T-helper 2 cell treated with Interferon-gamma antibody and Interleukin-4, amounts not matched to agents 100 ng/mL and 5 ng/mL, for 36 hours (primary cell): ENCODE results near the gene GNAL. TPM values are rescaled to one million over a fixed set of nuclear protein-coding genes. Genes with fewer than 3 reads are reported as not detected.
"Not testable (repeated sequence)": the region's sequence is repeated elsewhere in the genome, so short reads cannot be mapped to it uniquely, and the experiment has no call there.

Source experiments
- intact Hi-C: fragments of 100-400 bp; cut with micrococcal nuclease; formaldehyde crosslinking; loops from one replicate; pipeline ENCODE4 v1.15.1; 2023
- total RNA-seq: library from RNA; stranded (reverse); gene quantifications from 2 replicates; pipeline ENCODE4 v1.2.3, GENCODE V29; 2022

GNAL gene
- total RNA-seq: 0.39 and 0.41 TPM in 2 replicates

GRCh38 chr18:11688972-11689668 is at the start of gene GNAL:
TSS of gene GNAL (plus strand) at chr18:11689264. CDS start at chr18:11689564, 300 bp downstream.
- intact Hi-C loops: no loop called here

GRCh38 chr18:11647310-11647709 is 41.8 kb upstream of the GNAL start:
- intact Hi-C loops: not testable (repeated sequence)

DNA sequence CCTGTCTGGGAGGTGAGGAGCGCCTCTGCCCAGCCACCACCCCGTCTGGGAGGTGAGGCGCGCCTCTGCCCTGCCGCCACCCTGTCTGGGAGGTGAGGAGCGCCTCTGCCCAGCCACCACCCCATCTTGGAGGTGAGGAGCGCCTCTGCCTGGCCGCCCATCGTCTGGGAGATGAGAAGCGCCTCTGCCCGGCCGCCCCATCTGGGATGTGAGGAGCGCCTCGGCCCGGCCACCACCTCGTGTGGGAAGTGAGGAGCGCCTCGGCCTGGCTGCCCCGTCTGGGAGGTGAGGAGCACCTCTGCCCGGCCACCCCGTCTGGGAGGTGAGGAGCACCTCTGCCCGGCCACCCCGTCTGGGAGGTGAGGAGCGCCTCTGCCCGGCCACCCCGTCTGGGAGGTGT is 41.3 kb upstream of the GNAL start:
- intact Hi-C loops: not testable (repeated sequence)

DNA sequence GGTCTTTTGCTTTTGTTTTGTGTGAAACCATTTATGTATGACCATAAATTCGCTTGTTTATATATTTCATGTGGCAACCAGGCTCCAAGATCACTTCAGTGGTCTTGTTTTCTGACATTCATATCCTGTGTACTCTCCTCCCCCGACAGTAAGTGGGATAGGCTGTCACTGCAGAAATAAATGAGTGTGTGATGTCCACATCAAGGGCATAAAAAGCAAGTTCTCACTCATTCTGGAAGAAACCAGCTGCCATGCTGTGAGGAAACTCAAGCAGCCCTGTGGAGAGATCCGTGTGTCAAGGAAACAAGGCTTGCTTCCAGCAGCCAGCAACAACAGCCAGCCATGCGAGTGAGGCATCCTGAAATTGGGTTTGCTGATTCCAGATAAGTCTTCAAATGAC is 39.2 kb upstream of the GNAL start:
- intact Hi-C loops: no loop called here

GRCh38 chr18:11651899-11652298 is 37.2 kb upstream of the GNAL start:
- intact Hi-C loops: no loop called here

- intact Hi-C loops: no loop called here
These were observed 35.5 kb upstream of the GNAL start for GRCh38 chr18:11653521-11653920.

GRCh38 chr18:11654736-11655605 is 34.1 kb upstream of the GNAL start:
- intact Hi-C loops: loop anchor here (1.0 to 5.0 kb wide), 3 partner anchors 86 to 384 kb away; no protein-coding TSS in a partner anchor

DNA sequence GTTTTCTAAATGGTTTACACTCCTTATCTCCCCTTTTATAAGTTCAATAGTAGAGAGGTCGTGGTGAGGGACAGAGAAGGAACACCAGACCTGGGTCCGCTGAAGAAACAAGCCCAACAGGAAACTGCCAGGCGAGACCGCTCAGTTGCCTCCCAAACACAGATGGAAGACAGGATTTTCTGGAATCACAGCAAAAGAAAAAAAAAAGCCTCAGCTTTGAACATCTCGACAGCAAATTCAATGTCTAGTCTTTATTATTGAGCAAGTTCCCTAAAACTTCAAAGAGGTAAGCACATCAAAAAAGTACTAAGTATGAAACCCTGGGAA is 33.5 kb upstream of the GNAL start:
- intact Hi-C loops: loop anchor here (1.0 to 5.0 kb wide), 3 partner anchors 86 to 383 kb away; no protein-coding TSS in a partner anchor

DNA sequence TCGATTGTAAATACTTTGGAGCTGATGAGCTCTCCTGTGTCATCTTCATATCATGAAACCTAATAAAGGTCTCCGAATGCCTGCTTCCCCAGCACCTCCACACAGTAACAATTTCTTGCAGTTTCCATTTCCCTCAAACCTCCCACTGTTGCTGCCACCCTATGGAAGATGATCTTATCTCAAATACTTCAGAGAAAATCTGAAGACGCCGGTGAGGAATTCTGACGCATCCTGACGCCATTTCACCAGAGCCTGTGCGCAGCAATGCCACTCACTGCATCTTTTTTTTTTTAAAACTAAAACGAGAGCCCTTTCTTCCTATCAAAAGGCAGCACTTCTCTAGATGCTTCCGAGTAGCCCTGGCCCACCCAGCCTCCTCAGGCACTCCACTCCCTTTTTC is 31.9 kb upstream of the GNAL start:
- intact Hi-C loops: loop anchor here (5.0 kb wide), 1 partner anchor 280 kb away; no protein-coding TSS in a partner anchor

DNA sequence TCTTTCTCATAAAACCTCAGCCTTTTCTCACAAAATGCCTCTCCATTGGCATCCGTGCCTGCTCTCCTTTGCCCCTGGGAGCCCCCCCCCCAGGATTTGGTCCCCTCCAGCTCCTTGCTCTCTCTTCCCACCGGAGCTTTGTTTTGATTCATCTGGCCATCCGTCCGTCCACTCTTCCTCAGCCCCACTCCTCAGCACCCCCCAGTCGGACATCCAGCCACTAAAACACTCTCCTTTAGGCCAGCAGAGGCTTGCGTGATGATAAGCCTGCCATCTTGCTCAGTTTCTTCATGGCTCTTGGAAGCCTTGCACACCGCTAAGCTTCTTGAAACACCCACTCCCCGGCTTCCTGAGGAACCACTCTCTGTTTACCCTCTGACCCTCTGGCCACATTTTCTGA is 31.5 kb upstream of the GNAL start:
- intact Hi-C loops: loop anchor here (5.0 kb wide), 1 partner anchor 280 kb away; no protein-coding TSS in a partner anchor

DNA sequence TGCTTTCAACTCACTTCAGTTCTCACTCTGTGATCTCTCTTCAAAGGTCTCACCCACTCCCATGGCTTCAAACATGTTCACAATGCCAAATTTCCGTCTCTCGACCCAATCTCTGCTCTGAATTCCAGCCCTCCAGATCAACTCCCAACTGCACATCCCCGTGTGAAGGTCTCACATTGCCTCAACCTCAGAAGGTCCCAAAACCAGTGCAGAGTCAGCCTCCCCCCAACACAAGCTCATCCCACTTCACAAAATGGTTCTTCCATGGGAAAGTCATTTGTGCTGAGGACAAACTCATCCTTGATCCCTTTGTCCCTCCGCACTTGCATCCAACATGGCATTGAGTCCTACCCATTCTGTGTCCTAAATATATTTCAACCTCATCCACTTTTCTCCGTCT is 31.0 kb upstream of the GNAL start:
- intact Hi-C loops: loop anchor here (5.0 kb wide), 1 partner anchor 279 kb away; no protein-coding TSS in a partner anchor

DNA sequence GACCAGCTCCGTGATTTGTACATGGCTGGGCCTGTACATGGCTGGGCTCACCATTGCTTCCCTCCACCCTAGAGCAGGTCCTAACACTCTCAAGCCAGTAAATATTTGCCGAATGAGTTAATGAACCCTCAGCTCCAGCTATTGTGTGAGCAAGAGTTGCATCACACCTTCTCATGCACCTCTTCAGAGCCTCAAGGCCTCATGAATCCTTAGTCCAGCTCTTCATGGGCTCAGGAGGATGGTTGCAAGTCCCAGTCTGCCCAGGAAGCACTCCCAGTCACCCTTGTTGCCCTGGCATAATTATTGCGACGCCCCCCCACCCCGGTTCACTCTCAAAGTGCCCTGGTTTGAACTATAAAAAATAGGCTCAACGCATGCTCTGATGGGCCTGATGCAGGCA is 30.1 kb upstream of the GNAL start:
- intact Hi-C loops: loop anchor here (5.0 kb wide), 1 partner anchor 278 kb away; no protein-coding TSS in a partner anchor

GRCh38 chr18:11660691-11661090 is 28.4 kb upstream of the GNAL start:
- intact Hi-C loops: no loop called here

DNA sequence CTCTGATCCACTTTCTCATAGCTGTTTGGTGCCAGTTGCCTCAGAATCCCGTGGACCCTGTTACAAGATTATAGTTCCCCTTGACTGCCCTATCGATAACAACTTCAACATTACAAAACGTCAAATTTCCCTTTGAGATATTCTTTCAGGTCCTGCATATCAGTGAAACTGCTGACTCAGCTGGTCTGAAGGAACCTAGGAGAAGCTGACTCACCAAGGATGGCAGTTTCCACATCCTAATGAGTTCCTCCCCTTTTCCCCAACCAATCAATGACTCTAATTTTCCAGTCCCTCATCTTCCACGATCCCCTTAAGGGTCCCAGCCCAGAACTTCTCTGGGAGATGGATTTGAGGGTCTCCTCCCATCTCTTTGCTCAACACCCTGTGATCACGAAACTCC is 27.6 kb upstream of the GNAL start:
- intact Hi-C loops: no loop called here

GRCh38 chr18:11663439-11664029 is 25.5 kb upstream of the GNAL start:
- intact Hi-C loops: no loop called here

DNA sequence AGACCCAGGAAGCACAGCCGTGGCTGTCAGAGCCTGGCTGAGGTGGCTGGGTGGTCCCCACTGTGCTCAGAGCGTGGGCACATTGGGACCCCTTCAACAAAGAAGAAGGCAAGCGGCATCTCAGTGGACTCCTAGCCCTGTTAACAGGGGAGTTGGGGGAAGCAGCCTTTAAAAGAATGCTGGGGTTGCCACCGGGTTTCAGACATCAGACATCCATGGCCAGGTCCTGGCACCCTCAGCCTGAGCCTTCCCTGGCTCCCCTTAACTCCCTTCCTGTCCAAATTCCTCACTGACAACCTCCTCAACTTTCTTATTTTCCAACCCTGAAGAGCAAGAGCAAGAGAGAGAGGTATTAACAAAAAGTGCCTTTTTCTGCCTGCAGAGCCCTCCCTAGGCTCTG is 24.8 kb upstream of the GNAL start:
- intact Hi-C loops: no loop called here

- intact Hi-C loops: no loop called here
These were observed 23.9 kb upstream of the GNAL start for GRCh38 chr18:11665146-11665545.

- intact Hi-C loops: no loop called here
These were observed 23.5 kb upstream of the GNAL start for GRCh38 chr18:11665587-11665986.

GRCh38 chr18:11666176-11666575 is 22.9 kb upstream of the GNAL start:
- intact Hi-C loops: no loop called here

GRCh38 chr18:11666831-11667230 is 22.2 kb upstream of the GNAL start:
- intact Hi-C loops: no loop called here

GRCh38 chr18:11667578-11667977 is 21.5 kb upstream of the GNAL start:
- intact Hi-C loops: no loop called here
